GM12878 (cell line): ENCODE data around the gene PFDN4. TPM values are rescaled to one million over a fixed set of nuclear protein-coding genes. Genes with fewer than 3 reads are reported as not detected.

Experiments
- BACH1 ChIP-seq: fragments of 450-650 bp; IDR thresholded peaks from 2 replicates; pipeline ENCODE4 v1.6.1; 2017; ENCODE audit warnings: mild to moderate bottlenecking, borderline replicate concordance
- CBFB ChIP-seq: IDR thresholded peaks from 2 replicates; pipeline ENCODE4 v1.6.1; 2016; ENCODE audit warnings: antibody characterized with exemption, low read depth
- CHD1 ChIP-seq: IDR thresholded peaks from 2 replicates; pipeline ENCODE4 v1.6.1; 2012; ENCODE audit warnings: low read depth, low read length, improper control_type of control experiment
- CHD2 ChIP-seq: IDR thresholded peaks from 2 replicates; pipeline ENCODE4 v1.6.1; 2011; ENCODE audit warnings: low read depth, low read length, improper control_type of control experiment, borderline replicate concordance
- CREM ChIP-seq: IDR thresholded peaks from 2 replicates; pipeline ENCODE4 v1.6.1; 2014; ENCODE audit warnings: antibody characterized with exemption, low read depth
- EED ChIP-seq: sonication (generic); IDR thresholded peaks from 2 replicates; pipeline ENCODE4 v1.6.1; 2016; ENCODE audit warnings: antibody characterized with exemption, low read depth
- ETV6 ChIP-seq, 2 experiments: fragments of 450-650 bp in 1 of 2; IDR thresholded peaks in 1 of 2; conservative IDR thresholded peaks in 1 of 2; 2 replicates each; pipeline ENCODE4 v1.6.1; 2014; ENCODE audit warnings: antibody characterized with exemption in 1 of 2, borderline replicate concordance in 1 of 2, low read depth in 1 of 2, mild to moderate bottlenecking in 1 of 2, moderate library complexity in 1 of 2
- MEF2A ChIP-seq: IDR thresholded peaks from 2 replicates; pipeline ENCODE4 v1.6.1; 2011; ENCODE audit warnings: low read depth, mild to moderate bottlenecking, low read length, moderate library complexity; ENCODE audit not compliant: insufficient read depth
- MLLT1 ChIP-seq: fragments of 450-650 bp; IDR thresholded peaks from 2 replicates; pipeline ENCODE4 v1.6.1; 2016; ENCODE audit warnings: mild to moderate bottlenecking
- NBN ChIP-seq: fragments of 450-650 bp; IDR thresholded peaks from 2 replicates; pipeline ENCODE4 v1.6.1; 2016
- NFXL1 ChIP-seq: fragments of 450-650 bp; IDR thresholded peaks from 2 replicates; pipeline ENCODE4 v1.6.1; 2017; ENCODE audit warnings: antibody characterized with exemption, mild to moderate bottlenecking, borderline replicate concordance
- NR2F1 ChIP-seq: fragments of 450-650 bp; conservative IDR thresholded peaks from 2 replicates; pipeline ENCODE4 v1.6.1; 2017; ENCODE audit warnings: mild to moderate bottlenecking
- PML ChIP-seq: IDR thresholded peaks from 2 replicates; pipeline ENCODE4 v1.6.1; 2012; ENCODE audit warnings: low read length, inconsistent platforms
- POLR2AphosphoS5 ChIP-seq: IDR thresholded peaks from 2 replicates; pipeline ENCODE4 v1.6.1; 2011; ENCODE audit warnings: mild to moderate bottlenecking, low read length, inconsistent platforms
- RBBP5 ChIP-seq: fragments of 200-600 bp; sonication (generic); conservative IDR thresholded peaks from 2 replicates; pipeline ENCODE4 v1.6.1; 2016
- RELA ChIP-seq: fragments of 450-650 bp; IDR thresholded peaks from 2 replicates; pipeline ENCODE4 v1.8.0; 2014; ENCODE audit warnings: borderline replicate concordance; ENCODE audit not compliant: partially characterized antibody
- REST ChIP-seq: IDR thresholded peaks from 2 replicates; pipeline ENCODE4 v1.6.1; 2012; ENCODE audit warnings: mild to moderate bottlenecking, low read depth, low read length
- SIN3A ChIP-seq: IDR thresholded peaks from 2 replicates; pipeline ENCODE4 v1.6.1; 2012; ENCODE audit warnings: low read depth, low read length, improper control_type of control experiment
- SMAD5 ChIP-seq: IDR thresholded peaks from 2 replicates; pipeline ENCODE4 v1.6.1; 2016; ENCODE audit warnings: antibody characterized with exemption, low read depth
- SREBF1 ChIP-seq: IDR thresholded peaks from 2 replicates; pipeline ENCODE4 v1.6.1; 2012; ENCODE audit warnings: mild to moderate bottlenecking, low read length
- TCF12 ChIP-seq: IDR thresholded peaks from 2 replicates; pipeline ENCODE4 v1.6.1; 2011; ENCODE audit warnings: low read depth, mild to moderate bottlenecking, low read length
- WRNIP1 ChIP-seq: IDR thresholded peaks from 2 replicates; pipeline ENCODE4 v1.6.1; 2011; ENCODE audit warnings: low read depth, low read length, improper control_type of control experiment, borderline replicate concordance
- ZSCAN29 ChIP-seq: fragments of 450-650 bp; IDR thresholded peaks from 2 replicates; pipeline ENCODE4 v1.6.1; 2017; ENCODE audit warnings: mild to moderate bottlenecking, moderate library complexity
- polyA plus RNA-seq, 11 experiments: library from polyadenylated mRNA; depleted of rRNA in 4 of 11; unstranded in 6 of 11; stranded (reverse) in 5 of 11; fragments of >200 nt; fragmentation: Nextera tagmentation in 4 of 11; fragmentation: Illumina TruSeq in 1 of 11; extraction: Ambion mirVana in 4 of 11; extraction: Trizol in 1 of 11; gene quantifications; 1 replicate in 1 of 11; 2 replicates in 10 of 11; pipeline versions ENCODE4 v1.2.1 to v1.2.3, GENCODE V29; 2011 to 2016; ENCODE audit warnings: inconsistent platforms in 2 of 11, missing spikeins in 2 of 11, low read depth in 1 of 11
- total RNA-seq, 4 experiments: library from RNA; depleted of rRNA in 3 of 4; stranded (reverse); fragments of >200 nt in 3 of 4; fragmentation: Illumina TruSeq in 1 of 4; extraction: Trizol in 1 of 4; gene quantifications; 2 replicates each; pipeline versions ENCODE4 v1.2.1 to v1.2.3, GENCODE V29; 2013 to 2021
- TF ChIP-seq, protein P1 (sequence below): IDR thresholded peaks from 2 replicates; pipeline ENCODE4 v1.6.1; 2012; ENCODE audit warnings: low read depth, low read length, improper control_type of control experiment

The PFDN4 gene
- total and polyA plus RNA-seq, 10 of the 15 experiments (the other 5 are each of a cell fraction or from before 2014, with no cell fraction given) = 36.9 to 136 (median 82.8) TPM

- TF ChIP-seq CREM = peak; percentile 46
- peak in 1 of 2 experiments; percentile 67; a peak in 1 of 4 replicates for TF ChIP-seq ETV6 (conservative IDR thresholded peaks at IDR 0.05 in 1 of 2, IDR thresholded peaks at IDR 0.05 in 1 of 2; ENCODE audit: borderline replicate concordance in 1 of 2, low read depth in 1 of 2)
- TF ChIP-seq TCF12 = peak; percentile 80
- TF ChIP-seq SMAD5 = no peak
- TF ChIP-seq WRNIP1 = no peak
- TF ChIP-seq, protein P1, sequence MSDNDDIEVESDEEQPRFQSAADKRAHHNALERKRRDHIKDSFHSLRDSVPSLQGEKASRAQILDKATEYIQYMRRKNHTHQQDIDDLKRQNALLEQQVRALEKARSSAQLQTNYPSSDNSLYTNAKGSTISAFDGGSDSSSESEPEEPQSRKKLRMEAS = peak; percentile 81
- TF ChIP-seq CBFB = peak; percentile 71; the same call in 1 of the 2 replicates
- TF ChIP-seq MLLT1 = peak; percentile 89
- no peak; the same call in 1 of the 2 replicates for TF ChIP-seq SIN3A
- TF ChIP-seq CHD1 = peak; percentile 100
- no peak for TF ChIP-seq ZSCAN29
- TF ChIP-seq NR2F1 = peak; percentile 72
- peak; percentile 9; the same call in 1 of the 2 replicates for TF ChIP-seq BACH1
- no peak for TF ChIP-seq MEF2A
- peak; percentile 94 for TF ChIP-seq NBN
- TF ChIP-seq EED = 0 out of 2 replicates have a peak, but pooled peaks have one; percentile 24
- TF ChIP-seq SREBF1 = peak; percentile 98
- peak; percentile 43; the same call in 1 of the 2 replicates for TF ChIP-seq POLR2AphosphoS5
- TF ChIP-seq NFXL1 = 0 out of 2 replicates have a peak, but pooled peaks have one; percentile 17
- no peak for TF ChIP-seq RELA
- 0 out of 2 replicates have a peak, but pooled peaks have one; percentile 46 for TF ChIP-seq RBBP5
- TF ChIP-seq REST = no peak
- no peak for TF ChIP-seq PML
- TF ChIP-seq CHD2 = 0 out of 2 replicates have a peak, but pooled peaks have one; percentile 37
These were observed at the start of gene PFDN4 (continued) for GRCh38 chr20:54207743-54208547.
